HG02981 (cell line): Measurements from ENCODE around the gene TEAD3.

ENCODE experiments used
- ATAC-seq: cut with Tn5 transposase; IDR thresholded peaks from one replicate; pipeline ENCODE4 v1.9.1; 2021; ENCODE audit warnings: mild to moderate bottlenecking, moderate library complexity; ENCODE audit not compliant: unreplicated experiment

Gene TEAD3

DNA sequence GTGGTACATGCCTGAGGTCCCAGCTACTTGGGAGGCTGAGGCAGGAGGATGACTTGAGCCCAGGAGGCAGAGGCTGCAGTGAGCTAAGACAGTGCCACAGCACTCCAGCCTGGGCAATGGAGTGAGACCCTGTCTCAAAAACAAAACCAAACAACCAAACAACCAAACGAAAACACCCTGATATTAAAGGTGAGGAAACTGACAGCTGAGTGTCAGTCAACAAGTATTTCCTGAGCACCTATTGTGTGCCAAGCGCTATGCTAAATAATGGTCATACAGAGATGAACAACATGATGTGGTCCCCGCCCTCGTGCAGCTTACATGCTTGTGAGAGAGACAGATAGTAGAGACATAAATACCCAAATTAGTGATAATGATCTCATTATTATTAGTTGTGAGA lies 17.7 kb upstream of the TEAD3 start:
- no peak for ATAC-seq

DNA sequence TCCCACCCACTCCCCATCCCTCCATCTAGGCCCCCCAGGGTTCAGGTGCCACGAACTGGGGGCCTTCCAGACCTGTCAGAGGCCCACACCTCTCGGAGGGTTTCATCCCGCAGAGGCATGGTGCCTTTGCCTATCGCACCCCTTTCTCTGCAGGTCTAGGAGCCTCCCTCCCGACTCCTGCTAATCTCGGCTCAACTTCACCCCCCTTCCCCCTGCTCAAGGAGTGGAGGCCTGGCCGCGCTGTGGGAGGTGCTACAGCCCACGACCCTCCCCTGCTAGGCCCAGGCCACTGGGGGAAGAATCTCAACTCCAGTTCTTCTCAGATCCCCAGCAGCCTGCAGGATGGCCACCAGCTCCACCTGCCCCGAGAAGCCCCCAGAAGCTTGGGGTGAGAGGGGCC lies 15.9 kb upstream of the TEAD3 start, which contains the start of gene TULP1:
Gene TULP1, minus strand, starts transcription at position 157 of the 400 bp plus-strand sequence. Its CDS starts 38 bp downstream, at position 119.
- ATAC-seq = no peak

DNA sequence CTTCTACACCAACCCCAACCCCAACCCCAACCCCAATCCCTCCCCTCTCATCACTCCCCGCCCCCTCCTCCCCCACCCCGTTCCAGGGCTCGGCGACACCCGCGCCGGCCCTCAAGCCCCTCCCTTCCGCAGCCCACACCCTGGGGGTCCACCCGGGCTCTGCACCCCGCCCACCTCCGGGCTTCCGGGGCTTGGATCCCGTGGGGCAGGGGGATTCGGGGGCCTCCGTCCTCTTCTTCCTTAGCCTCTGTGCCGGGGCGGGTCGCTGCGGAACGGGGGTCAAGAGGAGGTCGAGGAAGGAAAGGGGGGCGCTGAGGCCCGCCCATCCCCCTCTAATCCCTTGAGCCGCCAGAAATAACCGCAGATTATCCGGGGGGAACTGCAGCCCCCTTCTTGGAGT lies 15.1 kb upstream of the TEAD3 start:
- ATAC-seq = no peak

DNA sequence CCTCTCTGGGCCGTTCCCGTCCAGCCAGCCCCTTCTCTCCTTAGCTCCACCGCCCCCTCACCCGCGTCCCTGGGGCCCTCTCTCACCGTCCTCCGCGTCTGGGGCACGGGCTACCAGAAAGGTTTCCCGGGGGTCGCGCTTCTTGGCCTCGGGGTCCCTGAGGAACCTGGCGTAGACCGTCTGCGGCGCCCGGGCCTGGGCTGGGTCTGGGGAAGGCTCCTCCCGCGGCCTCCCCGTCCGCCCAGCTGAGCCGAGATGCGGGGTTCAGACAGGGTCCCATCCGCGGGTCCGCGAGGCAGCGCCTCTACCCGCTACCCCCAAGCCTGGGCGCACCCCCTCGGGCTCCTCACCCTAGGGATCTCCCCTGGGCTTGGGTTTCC lies 14.7 kb upstream of the TEAD3 start:
- no peak for ATAC-seq

DNA sequence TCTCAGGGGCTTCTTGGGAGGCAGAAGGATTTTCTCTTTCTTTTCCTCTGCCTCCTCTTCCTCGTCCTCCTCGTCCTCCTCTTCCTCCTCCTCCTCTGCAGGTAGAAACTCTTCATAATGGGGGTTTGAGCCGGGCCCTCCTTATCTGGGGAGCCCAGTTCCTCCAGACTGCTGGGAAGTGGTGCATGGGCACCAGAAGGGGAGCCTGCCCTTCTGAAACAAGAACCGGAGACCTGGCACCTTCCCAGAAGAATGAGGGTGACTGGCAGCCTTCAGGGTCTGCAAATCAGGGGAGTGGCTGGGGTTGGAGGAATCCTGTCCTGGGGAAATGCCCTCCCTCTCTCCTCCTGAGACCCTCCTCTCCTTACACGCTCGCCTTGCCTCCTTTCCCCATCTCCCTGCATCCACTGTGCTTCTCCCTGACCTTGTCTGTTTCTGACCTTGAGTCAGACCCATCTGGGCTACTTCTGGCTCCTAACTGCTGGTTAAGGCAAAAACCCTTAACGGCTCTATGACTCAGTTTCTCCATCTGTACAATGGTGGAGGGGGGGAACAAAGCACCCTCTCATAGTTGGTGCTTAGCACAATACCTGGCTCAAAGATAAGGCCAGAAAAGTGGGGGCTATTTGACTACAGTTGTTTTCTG lies 14.2 kb upstream of the TEAD3 start:
- ATAC-seq = no peak

DNA sequence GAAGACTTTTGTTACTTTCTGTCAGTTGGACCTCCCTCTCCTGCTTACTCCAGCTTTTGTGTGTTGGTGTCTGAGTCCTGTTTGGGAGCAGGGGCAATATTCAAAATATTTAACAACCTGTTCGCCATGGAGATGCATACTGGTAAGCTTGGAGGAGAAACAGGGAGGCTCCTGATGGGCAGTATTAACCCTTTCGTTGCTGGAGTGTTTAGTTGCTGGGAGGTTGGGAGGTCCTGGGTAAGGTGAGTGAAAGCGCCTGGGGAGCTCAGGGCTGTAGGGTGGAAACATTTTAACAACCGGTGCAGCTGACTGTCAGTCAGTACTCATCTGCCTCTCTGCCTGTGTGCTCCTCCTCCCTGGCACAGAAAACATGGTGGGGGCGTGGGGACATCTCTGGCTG lies 11.7 kb upstream of the TEAD3 start:
- ATAC-seq = no peak

DNA sequence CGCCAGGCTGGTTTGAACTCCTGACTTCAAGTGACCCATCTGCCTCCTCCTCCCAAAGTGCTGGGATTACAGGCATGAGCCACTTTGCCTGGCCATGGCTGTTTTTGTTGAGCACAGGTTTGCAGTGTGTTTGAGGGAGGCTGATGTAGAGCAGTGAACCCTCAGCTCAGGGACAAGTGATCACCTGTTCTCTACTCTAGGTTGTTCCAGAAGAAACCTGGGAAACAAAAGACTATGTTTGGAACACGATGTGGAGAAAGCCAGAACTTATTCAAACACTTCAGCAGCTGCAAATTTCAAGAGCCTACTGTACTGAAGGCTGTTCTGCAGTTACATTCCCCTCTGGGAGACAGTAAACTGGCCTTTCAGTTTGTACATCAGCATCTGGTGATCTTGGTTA lies 11.1 kb upstream of the TEAD3 start:
- ATAC-seq = no peak

DNA sequence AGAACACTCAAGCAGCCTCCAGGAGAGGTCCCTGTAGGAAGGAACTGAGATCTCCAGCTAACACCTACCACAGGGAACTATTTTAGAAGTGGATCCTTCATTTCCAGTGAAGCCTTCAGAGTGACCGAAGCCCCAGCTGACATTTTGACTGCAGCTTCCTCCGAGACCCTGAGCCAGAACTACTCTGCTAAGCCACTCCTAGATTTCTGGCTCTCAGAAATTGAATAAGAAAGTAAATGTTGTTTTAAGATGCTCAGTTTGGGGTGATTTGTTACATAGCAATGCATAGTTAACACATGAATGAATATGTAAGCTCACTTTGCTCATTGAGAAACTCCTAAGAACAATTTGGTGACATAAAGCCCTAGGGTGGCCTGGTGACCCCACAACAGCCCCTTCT lies 10.3 kb upstream of the TEAD3 start:
- no peak for ATAC-seq

DNA sequence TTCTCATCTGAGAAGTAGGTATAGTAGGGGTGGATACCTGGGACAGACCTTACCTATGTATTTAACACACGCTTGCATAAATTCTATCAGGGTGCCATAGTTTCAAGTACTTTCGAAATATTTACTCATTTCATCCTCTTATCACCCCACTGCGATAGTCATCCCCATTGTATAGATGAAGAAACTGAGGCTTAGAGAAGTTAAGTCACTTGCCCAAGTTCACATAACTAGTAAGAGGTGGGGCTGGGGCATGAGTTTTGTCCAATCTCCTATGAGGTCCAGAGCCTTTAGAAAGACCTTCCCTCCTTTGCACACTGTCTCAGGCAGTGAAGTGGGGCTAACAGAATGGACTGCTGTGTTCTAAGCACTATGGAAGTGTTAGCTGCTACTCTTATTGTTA lies 9.7 kb upstream of the TEAD3 start:
- no peak for ATAC-seq

DNA sequence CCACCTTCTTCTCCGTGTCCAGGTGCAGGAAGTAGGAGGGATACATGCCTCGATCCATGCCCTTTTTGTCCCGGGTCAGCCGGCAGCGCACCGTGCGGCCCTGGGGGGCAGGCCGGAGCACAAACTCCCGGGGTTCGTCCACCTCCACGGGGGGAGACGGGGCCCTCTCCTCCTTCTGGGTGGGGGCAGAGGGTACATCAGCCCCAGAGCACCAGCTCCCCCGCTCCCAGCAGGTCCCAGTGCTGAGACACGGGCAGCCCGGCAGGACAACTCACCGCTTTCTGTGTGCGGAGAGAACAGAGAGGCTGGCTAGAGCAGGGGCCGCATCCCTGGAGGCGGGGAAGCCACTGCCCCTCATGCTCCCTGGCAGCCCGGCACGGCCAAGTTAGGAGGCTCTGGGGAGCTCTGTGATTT lies 9.1 kb upstream of the TEAD3 start:
- no peak for ATAC-seq

DNA sequence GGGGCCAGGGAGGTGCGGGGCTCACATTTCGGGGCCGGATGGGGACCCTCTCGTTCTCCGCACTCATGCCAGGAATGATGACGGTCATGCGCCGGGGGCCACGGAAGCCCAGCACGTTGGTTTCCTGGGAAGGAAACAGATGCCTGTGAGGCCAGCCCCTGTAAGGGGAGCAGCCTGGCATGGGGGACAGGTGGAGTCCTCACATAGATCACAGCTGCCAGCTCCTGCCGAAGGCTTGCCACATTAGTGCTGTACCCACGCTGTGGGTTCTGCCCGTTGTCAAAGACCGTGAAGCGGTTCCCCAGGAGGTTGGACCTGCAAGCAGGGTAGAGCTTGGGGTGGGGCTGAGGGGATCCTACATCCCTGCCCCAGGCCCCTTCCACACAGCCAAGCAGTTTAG lies 6.7 kb upstream of the TEAD3 start:
- ATAC-seq = no peak

DNA sequence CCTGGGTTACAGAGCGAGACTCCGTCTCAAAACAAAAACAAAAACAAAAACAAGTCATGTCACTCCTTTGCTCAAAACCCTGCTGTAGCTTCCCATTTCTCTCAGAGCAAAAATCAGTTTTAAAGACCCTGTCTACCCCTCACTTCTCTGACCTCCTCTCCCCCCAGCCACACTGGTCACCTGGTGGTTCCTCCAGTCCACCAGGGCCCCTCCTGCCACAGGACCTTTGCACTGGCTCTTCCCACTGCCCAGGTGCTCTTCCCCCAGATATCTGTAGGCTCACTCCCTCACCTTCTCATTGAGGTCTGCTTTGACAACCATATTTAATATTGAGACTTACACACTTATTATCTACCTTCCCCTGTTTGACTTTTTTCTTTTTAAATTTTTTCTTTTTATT lies 4.9 kb upstream of the TEAD3 start:
- no peak for ATAC-seq

DNA sequence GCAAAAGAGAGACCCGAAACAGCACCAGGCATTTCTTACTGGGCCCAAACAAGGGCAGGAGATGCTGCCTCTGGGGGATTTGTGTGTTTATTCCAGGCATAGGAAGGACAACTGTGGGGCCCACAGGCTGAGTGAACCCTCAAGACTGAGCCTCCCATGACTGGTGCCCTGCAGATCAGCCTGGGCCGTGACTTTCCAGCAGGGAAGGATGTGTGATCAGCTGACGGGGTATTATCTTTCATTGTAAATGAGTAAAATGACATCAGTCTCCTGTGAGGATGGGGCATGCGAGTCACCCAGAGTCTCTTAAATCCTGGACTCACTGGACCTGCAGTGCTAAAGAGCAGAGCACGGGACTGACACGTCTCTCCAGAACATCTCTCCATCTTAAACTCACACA lies 3.9 kb upstream of the TEAD3 start:
- ATAC-seq = no peak

DNA sequence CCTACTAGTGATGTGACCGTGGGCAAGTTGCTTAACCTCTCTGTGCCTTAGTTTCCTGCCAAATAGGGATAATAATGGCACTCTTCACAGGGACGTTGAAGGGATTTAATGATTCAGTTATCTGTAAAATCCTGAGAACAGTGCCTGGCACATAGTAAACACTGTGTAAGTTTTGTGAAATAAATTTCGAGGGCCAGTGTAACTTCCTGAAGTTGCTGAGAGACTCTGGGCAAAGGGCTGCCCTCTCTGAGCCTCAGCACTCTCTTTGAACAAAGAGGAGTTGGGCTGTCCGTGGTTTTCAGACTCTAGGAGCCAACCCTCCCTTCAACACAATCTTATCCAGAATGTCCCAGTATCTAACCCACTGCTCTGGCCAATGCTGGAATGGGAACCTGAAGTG lies 2.5 kb upstream of the TEAD3 start:
- no peak for ATAC-seq

DNA sequence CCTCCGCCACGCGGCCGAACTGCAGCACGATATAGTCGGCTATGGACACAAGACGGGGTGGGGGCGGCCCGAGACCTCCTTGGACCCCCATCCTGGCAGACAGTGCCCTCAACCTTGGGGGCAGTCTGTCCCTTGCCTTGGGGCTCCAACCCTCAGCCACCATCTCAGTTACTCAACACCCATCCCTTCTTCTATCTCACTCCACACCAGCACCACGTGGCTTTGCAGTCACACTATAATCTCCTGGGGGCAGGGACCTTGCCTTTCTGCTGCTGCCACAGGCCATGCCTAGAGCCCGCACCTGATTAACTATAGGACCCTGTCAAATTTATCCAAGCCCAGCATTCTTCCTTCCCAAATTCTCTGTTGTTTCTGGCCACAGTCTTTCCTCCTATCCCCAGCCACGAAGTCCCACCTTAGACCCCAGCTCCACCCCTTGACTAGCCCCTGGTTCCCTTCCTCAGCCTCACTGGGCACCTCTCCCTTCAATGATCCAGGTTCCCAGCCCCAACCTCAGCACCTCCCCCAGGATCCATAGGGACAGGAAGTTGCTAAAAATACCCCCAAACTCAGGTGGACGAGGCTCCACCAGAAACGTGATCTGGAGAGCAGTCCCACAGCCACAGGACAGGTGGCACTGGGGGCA lies 1.7 kb upstream of the TEAD3 start:
- no peak for ATAC-seq

DNA sequence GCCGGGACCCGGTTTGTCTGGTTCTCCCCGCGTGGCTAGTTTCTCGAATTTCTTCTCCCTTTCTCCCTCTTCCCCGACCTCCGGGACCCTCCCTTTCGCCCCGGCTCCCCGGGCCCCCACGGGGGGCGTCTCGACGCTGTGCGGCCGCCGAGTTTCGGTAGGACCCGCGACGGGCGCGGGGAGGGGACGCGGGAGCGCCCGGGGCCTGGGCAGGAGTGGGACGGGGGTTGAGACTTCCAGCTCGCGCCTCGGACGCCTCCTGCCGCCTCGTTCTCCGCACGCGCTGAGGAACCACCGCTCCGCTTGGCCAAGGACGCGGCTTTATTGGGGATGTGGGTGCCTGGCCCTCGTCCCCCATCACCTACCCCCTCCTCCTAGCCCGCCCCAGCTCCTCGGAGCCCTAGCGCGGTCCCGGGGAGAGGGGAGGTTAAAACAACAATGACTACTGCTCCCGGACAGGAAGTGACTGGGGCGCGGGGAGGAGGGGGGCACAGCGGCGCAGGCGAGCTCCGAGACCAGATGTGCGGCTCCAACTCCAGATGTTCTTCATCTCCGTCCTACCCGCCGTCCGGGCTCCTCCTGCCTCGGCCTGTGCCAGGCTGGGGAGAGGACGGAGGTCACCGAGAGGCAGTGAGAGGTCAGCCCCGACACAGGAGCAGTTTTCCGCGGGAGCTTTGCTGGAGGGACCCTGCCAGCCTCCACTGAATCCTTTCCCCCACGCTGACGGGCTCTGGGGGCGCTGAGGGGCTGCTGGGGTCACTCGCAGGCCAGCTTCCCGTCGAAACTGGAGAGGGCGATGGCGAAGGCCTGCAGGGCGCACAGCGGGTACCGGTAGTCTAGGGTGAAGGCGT lies 917 bp upstream of the TEAD3 start:
- no peak for ATAC-seq

DNA sequence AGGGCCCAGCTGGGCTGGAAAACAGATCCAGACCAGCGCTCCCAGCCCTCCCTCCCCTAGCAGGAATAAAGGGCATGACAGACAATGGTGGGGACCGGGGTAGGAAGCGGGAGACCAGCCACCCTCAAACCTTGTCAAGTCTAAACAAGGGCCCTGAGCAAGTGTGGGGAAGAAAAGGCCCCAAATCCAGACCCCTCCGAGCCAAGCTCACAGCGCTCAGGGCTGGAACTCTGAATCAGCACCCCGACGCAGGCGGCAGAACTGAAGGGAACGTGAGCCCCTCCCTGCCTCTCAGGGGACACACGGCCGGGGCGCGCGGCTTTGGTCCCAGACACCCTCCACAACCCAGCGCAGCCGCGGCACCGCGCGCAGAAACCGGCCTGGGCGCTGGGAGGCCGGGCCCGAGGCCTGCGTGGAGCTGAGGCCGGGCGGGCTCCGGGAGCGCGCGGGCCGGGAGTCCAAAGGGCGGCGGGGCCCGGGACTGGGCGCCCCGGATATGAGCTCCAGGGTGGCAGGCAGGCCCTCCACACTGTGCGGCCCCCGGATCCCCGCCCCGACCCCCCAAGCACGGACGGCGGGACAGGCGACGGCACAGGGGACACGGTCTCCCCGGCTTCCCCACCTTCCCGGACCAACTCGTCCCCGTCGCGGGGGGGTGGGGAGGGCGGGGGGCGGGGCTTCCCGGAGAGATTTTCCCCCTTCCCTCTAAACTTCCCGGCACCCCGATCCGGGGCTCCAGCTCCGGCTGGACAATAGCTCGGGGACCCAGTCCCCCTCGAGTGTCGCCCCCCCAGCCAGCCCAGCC lies 641 bp downstream of the TEAD3 start:
- no peak for ATAC-seq

DNA sequence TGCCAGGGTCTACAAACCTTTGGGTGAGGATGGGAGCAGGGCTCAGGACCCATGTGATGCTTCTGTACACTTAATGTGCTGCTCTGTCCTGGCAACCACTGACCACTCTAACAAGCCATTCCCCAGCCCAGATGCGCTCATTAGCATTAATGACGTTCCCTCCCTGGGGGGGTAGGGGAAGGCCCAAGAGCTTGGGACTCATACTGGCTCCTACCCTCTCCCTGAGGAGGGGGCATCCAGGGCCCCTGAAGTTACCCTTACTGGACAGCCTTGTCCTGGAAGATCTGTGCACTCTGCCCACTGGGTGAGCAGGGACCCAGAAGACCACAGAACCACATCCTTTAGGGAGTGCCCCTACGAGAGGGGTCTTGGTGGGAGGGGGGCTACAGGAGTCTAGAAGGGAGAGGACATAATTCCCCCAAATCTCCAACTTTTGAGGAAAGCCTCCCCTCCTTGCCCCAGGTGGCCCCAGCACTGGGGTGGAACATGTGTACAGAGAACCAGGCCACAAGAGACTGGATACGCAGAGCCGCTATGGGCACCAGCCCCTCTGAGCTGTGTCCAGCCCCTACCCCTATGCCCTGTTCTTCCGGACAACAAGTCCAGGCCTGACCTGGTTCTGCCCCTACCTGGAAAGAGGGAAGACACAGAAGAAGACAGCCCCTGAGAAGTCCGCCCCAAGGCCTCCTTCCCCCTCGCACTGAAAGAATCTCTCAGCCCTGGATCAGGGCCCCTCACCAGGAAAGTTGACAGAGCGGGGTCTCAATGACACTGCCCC lies 1.4 kb downstream of the TEAD3 start:
- no peak for ATAC-seq

DNA sequence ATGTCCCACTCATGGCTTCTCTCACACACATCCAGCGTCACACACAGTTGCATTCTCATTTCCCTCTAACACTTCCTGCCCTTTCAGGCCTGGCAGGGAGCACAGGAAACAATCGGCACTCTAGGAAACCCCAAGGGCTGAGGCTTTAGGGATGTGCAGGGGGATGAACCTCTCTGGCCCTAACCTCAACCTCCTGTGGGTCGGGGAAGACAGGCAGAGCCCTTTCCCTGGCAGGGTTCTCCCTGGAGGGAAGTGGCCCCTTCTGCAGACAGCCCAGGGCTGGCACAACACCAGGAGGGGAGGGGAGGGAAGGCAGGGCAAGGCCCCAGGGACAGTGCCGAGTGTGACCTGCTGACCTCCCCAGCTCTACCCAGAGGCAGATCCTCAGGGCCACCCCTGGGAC lies 2.7 kb downstream of the TEAD3 start:
- ATAC-seq = no peak

DNA sequence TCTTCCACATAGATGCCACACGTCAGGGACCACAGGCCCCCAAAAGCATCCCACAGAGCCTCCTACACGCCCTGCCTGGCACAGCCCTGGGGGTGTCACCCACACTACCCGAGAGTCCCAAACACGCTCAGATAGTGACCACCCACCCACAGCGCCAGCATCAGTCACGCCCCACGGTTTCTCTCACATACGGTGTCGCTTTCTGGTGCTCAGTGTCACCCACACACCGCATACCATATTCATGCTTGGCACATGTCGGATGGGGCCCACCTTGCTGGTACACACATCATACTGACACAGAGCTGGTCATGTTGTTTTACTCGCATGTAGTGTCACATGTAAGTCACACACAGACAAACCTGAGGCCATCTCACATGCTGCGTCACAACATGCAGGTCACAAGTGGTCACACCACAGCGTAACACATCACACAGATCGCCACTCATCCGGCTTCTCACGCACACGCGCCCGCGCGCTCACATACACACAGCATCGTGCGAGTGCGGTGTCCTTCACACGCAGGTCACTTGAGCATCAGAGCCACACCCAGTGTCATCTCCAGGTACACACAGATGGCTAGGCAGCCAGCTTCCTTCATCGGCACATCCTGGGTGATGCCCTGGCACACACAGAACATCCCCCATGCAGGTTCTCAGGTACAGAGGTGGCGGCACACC lies 3.4 kb downstream of the TEAD3 start:
- ATAC-seq = no peak
